Measurements from ENCODE around the gene ST3GAL5. TPM values are rescaled to one million over a fixed set of nuclear protein-coding genes. Genes with fewer than 3 reads are reported as not detected.

The ST3GAL5 gene
- total RNA-seq, 2 donors from 2014 or later, result 24.7 to 38.6 TPM

- H3K4me1 ChIP-seq (replicated peaks), result no peaks in the 10 kb centered on the region
- H3K4me3 ChIP-seq, result no peak overlapping the region
- H3K36me3 ChIP-seq, result peaks cover 0 to 3% of the 10 kb centered on the region in 2 donors
- H3K27me3 ChIP-seq (replicated peaks; ENCODE audit: insufficient read depth), result no peaks in the 10 kb centered on the region
- intact Hi-C loops (cut with DNase I), result no loop called here
- no peak for DNase-seq (ENCODE audit: low spot score)
- H3K9me3 ChIP-seq, result no peaks in the 10 kb centered on the region
- no peak overlapping the region for H3K27ac ChIP-seq
- TF ChIP-seq CTCF (IDR thresholded peaks at IDR 0.05) (no peak), POLR2A (IDR thresholded peaks at IDR 0.05) (no peak), POLR2AphosphoS5 (IDR thresholded peaks at IDR 0.05) (no peak)
- 50% methylated on average over 1 of the region's 1 CpG for WGBS
These were observed 27.6 kb downstream of the ST3GAL5 start for GRCh38 chr2:85861180-85861579.

- H3K4me1 ChIP-seq (replicated peaks), result no peaks in the 10 kb centered on the region
- intact Hi-C loops (cut with DNase I), result no loop called here
- no peak overlapping the region for H3K27ac ChIP-seq
- H3K9me3 ChIP-seq, result no peaks in the 10 kb centered on the region
- H3K27me3 ChIP-seq (replicated peaks; ENCODE audit: insufficient read depth), result no peaks in the 10 kb centered on the region
- TF ChIP-seq POLR2AphosphoS5 (IDR thresholded peaks at IDR 0.05) (no peak), POLR2A (IDR thresholded peaks at IDR 0.05) (no peak), CTCF (IDR thresholded peaks at IDR 0.05) (no peak)
- H3K4me3 ChIP-seq, result no peak overlapping the region
- peaks cover 0 to 3% of the 10 kb centered on the region in 2 donors for H3K36me3 ChIP-seq
- DNase-seq (ENCODE audit: low spot score), result no peak
- WGBS, result 79% methylated on average over 3 of the region's 3 CpGs
These were observed 29.9 kb downstream of the ST3GAL5 start for GRCh38 chr2:85858841-85859240.

- TF ChIP-seq POLR2AphosphoS5 (IDR thresholded peaks at IDR 0.05), result no peak
- no peak for TF ChIP-seq POLR2A (IDR thresholded peaks at IDR 0.05)
- TF ChIP-seq CTCF (IDR thresholded peaks at IDR 0.05), result no peak
- no peak overlapping the region for H3K4me3 ChIP-seq
- intact Hi-C loops (cut with DNase I), result loop anchor here (5.0 kb wide), 1 partner anchor 32 kb away; the partner anchor contains the start of gene ST3GAL5
- no peaks in the 10 kb centered on the region for H3K4me1 ChIP-seq (replicated peaks)
- H3K9me3 ChIP-seq, result no peaks in the 10 kb centered on the region
- DNase-seq (ENCODE audit: low spot score), result no peak
- no peak overlapping the region for H3K27ac ChIP-seq
- H3K27me3 ChIP-seq (replicated peaks; ENCODE audit: insufficient read depth), result no peaks in the 10 kb centered on the region
- WGBS, result 100% methylated on average over 4 of the region's 4 CpGs
- no peaks in the 10 kb centered on the region for H3K36me3 ChIP-seq
These were observed 33.9 kb downstream of the ST3GAL5 start for GRCh38 chr2:85854897-85855296.

- H3K27ac ChIP-seq, result no peak overlapping the region
- H3K27me3 ChIP-seq (replicated peaks; ENCODE audit: insufficient read depth), result no peaks in the 10 kb centered on the region
- TF ChIP-seq CTCF (IDR thresholded peaks at IDR 0.05) (no peak), POLR2A (IDR thresholded peaks at IDR 0.05) (no peak), POLR2AphosphoS5 (IDR thresholded peaks at IDR 0.05) (no peak)
- intact Hi-C loops (cut with DNase I), result loop anchor here (5.0 kb wide), 1 partner anchor 33 kb away; the partner anchor contains the start of gene ST3GAL5
- H3K9me3 ChIP-seq, result no peaks in the 10 kb centered on the region
- no peak overlapping the region for H3K4me3 ChIP-seq
- H3K4me1 ChIP-seq (replicated peaks), result no peaks in the 10 kb centered on the region
- 87% methylated on average over 3 of the region's 3 CpGs for WGBS
- DNase-seq (ENCODE audit: low spot score), result no peak
- no peaks in the 10 kb centered on the region for H3K36me3 ChIP-seq
These were observed 34.7 kb downstream of the ST3GAL5 start for GRCh38 chr2:85854166-85854509.

GRCh38 chr2:85853499-85854165 is 35.2 kb downstream of the ST3GAL5 start:
- Histone ChIP-seq H3K27ac (no peak overlapping the region), H3K4me3 (no peak overlapping the region), H3K4me1 (replicated peaks) (no peaks in the 10 kb centered on the region), H3K27me3 (replicated peaks; ENCODE audit: insufficient read depth) (no peaks in the 10 kb centered on the region), H3K36me3 (no peaks in the 10 kb centered on the region), H3K9me3 (no peaks in the 10 kb centered on the region)
- TF ChIP-seq POLR2AphosphoS5 (IDR thresholded peaks at IDR 0.05) (no peak), POLR2A (IDR thresholded peaks at IDR 0.05) (no peak), CTCF (IDR thresholded peaks at IDR 0.05) (no peak)
- 70% methylated on average over 10 of the region's 10 CpGs for WGBS
- intact Hi-C loops (cut with DNase I), result loop anchor here (5.0 kb wide), 1 partner anchor 34 kb away; the partner anchor contains the start of gene ST3GAL5
- no peak for DNase-seq (ENCODE audit: low spot score)

Data from prostate gland (tissue), 2 donors.